Osteoblast (primary cell): ENCODE measurements around the gene SPTBN1. TPM values are rescaled to one million over a fixed set of nuclear protein-coding genes. Genes with fewer than 3 reads are reported as not detected.

Experiments used
- DNase-seq: peaks from one replicate; pipeline ENCODE4 v3.0.0; 2011; ENCODE audit warnings: low spot score, mixed read lengths; ENCODE audit not compliant: insufficient read length; ENCODE audit errors: missing footprints
- H2AFZ ChIP-seq: 2 replicates; pipeline ENCODE4 v1.6.0; 2011; ENCODE audit warnings: mild to moderate bottlenecking, low read length
- H3K27ac ChIP-seq: 2 replicates; pipeline ENCODE4 v1.5.1; 2011; ENCODE audit warnings: mild to moderate bottlenecking, low read depth, low read length, moderate library complexity
- H3K27me3 ChIP-seq: 2 replicates; pipeline ENCODE4 v1.6.0; 2012; ENCODE audit warnings: mild to moderate bottlenecking, control low read depth, inconsistent platforms, low read length, moderate library complexity; ENCODE audit not compliant: insufficient read depth
- H3K36me3 ChIP-seq: 2 replicates; pipeline ENCODE4 v1.5.1; 2011; ENCODE audit warnings: mild to moderate bottlenecking, low read length, control low read depth, moderate library complexity; ENCODE audit not compliant: insufficient read depth
- H3K4me1 ChIP-seq: 2 replicates; pipeline ENCODE4 v1.5.1; 2011; ENCODE audit warnings: mild to moderate bottlenecking, low read length, control low read depth, moderate library complexity; ENCODE audit not compliant: insufficient read depth
- H3K4me2 ChIP-seq: 2 replicates; pipeline ENCODE4 v1.6.0; 2011; ENCODE audit warnings: mild to moderate bottlenecking, low read length; ENCODE audit not compliant: insufficient read depth
- H3K4me3 ChIP-seq: fragments of 200-600 bp; sonication (generic); 3 replicates; pipeline ENCODE4 v1.5.1; 2012; ENCODE audit warnings: mild to moderate bottlenecking, low read length, inconsistent platforms; ENCODE audit not compliant: insufficient read depth
- H3K79me2 ChIP-seq: 2 replicates; pipeline ENCODE4 v1.6.0; 2012; ENCODE audit warnings: mild to moderate bottlenecking, low read length, control low read depth, inconsistent platforms; ENCODE audit not compliant: insufficient read depth
- H3K9me3 ChIP-seq: 2 replicates; pipeline ENCODE4 v1.5.1; 2011; ENCODE audit warnings: low read depth, low read length, control low read depth
- H4K20me1 ChIP-seq: 2 replicates; pipeline ENCODE4 v1.6.0; 2012; ENCODE audit warnings: mild to moderate bottlenecking, low read length, control low read depth; ENCODE audit not compliant: insufficient read depth
- CTCF ChIP-seq: IDR thresholded peaks from 2 replicates; pipeline ENCODE4 v1.5.1; 2011; ENCODE audit warnings: mild to moderate bottlenecking, low read depth, low read length, moderate library complexity; ENCODE audit errors: extremely low read depth
- total RNA-seq: library from RNA; depleted of rRNA; stranded (reverse); fragments of >200 nt; gene quantifications from 2 replicates; pipeline ENCODE4 v1.2.3, GENCODE V29; 2012

SPTBN1 gene
- total RNA-seq, 1 donor, result 249 TPM

DNA sequence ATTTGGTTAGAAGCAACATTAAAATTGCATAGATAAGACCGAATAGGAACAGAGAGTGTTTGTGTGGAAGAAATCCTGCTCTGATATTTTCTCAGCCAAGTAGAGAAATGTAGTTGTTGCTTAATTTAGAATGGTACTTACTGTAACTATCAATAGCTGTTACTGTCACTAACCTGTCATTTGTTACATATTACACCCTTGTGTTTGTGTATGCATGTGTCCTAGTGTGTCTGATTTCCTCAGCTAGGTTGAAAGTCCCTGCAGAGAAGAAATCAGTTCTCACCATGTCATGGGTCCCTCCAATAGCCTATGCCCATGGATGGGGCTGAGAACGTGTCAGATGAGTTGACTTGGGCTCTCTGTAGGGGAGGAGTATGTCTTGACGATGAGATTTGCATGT is 94.4 kb downstream of the SPTBN1 start:
- peaks cover 8% of the 10 kb centered on the region for H3K4me1 ChIP-seq
- H2AFZ ChIP-seq, result no peak overlapping the region
- no peak overlapping the region for H3K4me2 ChIP-seq
- H3K9me3 ChIP-seq, result no peaks in the 10 kb centered on the region
- H3K27ac ChIP-seq, result no peak overlapping the region
- peaks cover 81% of the 10 kb centered on the region for H3K79me2 ChIP-seq
- TF ChIP-seq CTCF, result no peak
- peaks cover 46% of the 10 kb centered on the region for H4K20me1 ChIP-seq
- H3K36me3 ChIP-seq, result no peaks in the 10 kb centered on the region
- no peak for DNase-seq
- H3K27me3 ChIP-seq, result no peaks in the 10 kb centered on the region
- H3K4me3 ChIP-seq, result no peak overlapping the region

- H3K9me3 ChIP-seq, result no peaks in the 10 kb centered on the region
- peaks cover 80% of the 10 kb centered on the region for H3K79me2 ChIP-seq
- H3K4me1 ChIP-seq, result peaks cover 12% of the 10 kb centered on the region
- no peak overlapping the region for H3K4me3 ChIP-seq
- DNase-seq, result no peak
- no peak for TF ChIP-seq CTCF
- no peaks in the 10 kb centered on the region for H3K36me3 ChIP-seq
- no peak overlapping the region for H3K27ac ChIP-seq
- no peaks in the 10 kb centered on the region for H3K27me3 ChIP-seq
- no peak overlapping the region for H3K4me2 ChIP-seq
- no peak overlapping the region for H2AFZ ChIP-seq
- peaks cover 47% of the 10 kb centered on the region for H4K20me1 ChIP-seq
Observed at GRCh38 chr2:54551123-54551756, 95.1 kb downstream of the SPTBN1 start.

- peaks cover 24% of the 10 kb centered on the region for H3K4me1 ChIP-seq
- no peak overlapping the region for H3K4me2 ChIP-seq
- H3K9me3 ChIP-seq, result no peaks in the 10 kb centered on the region
- DNase-seq, result no peak
- H3K27me3 ChIP-seq, result no peaks in the 10 kb centered on the region
- peaks cover 75% of the 10 kb centered on the region for H3K79me2 ChIP-seq
- H3K27ac ChIP-seq, result no peak overlapping the region
- H3K4me3 ChIP-seq, result no peak overlapping the region
- H2AFZ ChIP-seq, result no peak overlapping the region
- TF ChIP-seq CTCF, result no peak
- peaks cover 44% of the 10 kb centered on the region for H4K20me1 ChIP-seq
- H3K36me3 ChIP-seq, result no peaks in the 10 kb centered on the region
Observed at GRCh38 chr2:54553075-54553474, 96.9 kb downstream of the SPTBN1 start.

- H3K27me3 ChIP-seq, result no peaks in the 10 kb centered on the region
- H3K4me2 ChIP-seq, result no peak overlapping the region
- no peaks in the 10 kb centered on the region for H3K36me3 ChIP-seq
- peaks cover 73% of the 10 kb centered on the region for H3K79me2 ChIP-seq
- TF ChIP-seq CTCF, result no peak
- no peak for DNase-seq
- H3K27ac ChIP-seq, result no peak overlapping the region
- no peak overlapping the region for H2AFZ ChIP-seq
- peaks cover 26% of the 10 kb centered on the region for H3K4me1 ChIP-seq
- H4K20me1 ChIP-seq, result peaks cover 40% of the 10 kb centered on the region
- H3K4me3 ChIP-seq, result no peak overlapping the region
- no peaks in the 10 kb centered on the region for H3K9me3 ChIP-seq
Observed at GRCh38 chr2:54553775-54554174, 97.6 kb downstream of the SPTBN1 start.
